ENCODE results near the gene TPO.
"Not testable (repeated sequence)": the region's sequence is repeated elsewhere in the genome, so short reads cannot be mapped to it uniquely, and the experiment has no call there.

Gene TPO

GRCh38 chr2:1502891-1503304 lies 89.6 kb downstream of the TPO start:
- DNase-seq (ENCODE audit: low spot score): no peak

DNA sequence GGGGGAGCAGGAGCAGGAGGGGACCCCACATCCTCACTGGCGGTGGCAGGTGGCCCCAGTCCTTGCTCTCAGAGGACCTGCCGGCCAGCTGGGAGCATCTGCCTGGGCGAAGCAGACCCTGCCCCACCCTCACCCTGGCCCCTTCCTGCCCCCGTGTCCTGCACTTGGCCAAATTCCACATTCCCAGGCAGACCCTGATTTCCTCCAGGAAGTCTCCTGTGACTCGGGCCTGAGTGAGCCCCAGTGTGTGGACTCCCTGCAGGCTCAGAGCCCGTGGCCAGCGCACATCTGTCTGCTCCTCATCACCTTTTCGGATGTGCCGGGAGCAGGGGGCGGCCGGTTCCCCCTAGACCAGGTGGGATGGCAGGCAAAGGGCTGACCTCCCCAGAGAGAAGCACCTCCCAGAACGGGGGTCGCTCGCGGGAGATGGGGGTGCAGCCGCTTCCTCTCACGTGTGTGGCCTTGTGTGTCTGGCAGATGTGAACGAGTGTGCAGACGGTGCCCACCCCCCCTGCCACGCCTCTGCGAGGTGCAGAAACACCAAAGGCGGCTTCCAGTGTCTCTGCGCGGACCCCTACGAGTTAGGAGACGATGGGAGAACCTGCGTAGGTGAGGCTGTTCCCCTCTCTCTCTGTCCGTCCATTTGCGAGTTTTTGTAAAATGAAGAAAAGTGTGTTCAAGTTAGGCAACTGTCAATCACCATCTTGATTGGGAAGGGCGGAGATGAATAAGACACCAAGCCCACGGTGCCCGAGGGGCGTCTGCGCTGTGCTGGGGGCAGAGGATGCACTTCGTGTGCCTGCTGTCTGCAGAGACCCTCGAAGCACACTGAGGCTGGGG lies 90.4 kb downstream of the TPO start:
- DNase-seq (ENCODE audit: low spot score): no peak

DNA sequence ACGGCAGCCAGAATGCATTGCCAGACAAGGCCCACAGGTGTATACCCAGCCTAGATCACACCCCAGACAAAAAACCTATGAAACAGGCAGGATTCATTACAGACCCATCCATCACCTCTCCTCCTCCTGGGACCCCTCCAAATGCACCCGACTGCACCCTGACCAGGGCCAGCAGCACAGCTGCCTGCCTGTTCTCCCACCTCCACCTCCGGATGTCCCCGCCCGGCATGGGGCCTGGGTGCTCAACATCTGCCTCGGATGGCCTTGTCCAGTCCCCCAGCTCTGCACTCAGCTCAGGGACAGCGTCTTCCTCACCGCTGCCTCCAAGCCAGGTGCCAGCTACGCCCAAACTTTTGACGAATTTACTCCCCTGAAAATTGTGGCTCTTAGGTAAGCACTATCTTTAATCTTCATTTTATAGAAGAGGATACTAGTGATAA lies 91.1 kb downstream of the TPO start:
- no peak for DNase-seq (ENCODE audit: low spot score)

GRCh38 chr2:1505031-1505441 lies 91.8 kb downstream of the TPO start:
- no peak for DNase-seq (ENCODE audit: low spot score)

GRCh38 chr2:1509271-1510065 lies 96.2 kb downstream of the TPO start:
- DNase-seq (ENCODE audit: low spot score): no peak

DNA sequence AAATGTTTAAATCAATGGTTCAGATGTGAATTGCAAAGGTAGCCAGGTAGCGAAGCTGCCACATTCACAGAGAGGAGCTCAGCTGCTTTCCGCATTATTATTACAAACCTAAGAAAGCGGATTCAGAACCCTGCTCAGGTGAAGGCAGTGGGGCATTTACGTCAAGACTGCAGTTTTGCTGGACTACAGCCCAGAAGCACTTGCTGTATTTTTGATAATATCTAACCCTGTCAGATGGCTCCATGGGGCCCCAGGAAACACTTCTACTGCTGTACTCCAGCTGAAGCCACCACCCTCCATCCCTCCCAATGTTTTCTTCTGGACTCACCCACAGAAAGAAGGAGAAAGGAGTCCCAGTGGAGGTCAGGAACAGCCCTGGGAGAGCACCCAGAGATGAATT lies 96.9 kb downstream of the TPO start:
- no peak for DNase-seq (ENCODE audit: low spot score)

DNA sequence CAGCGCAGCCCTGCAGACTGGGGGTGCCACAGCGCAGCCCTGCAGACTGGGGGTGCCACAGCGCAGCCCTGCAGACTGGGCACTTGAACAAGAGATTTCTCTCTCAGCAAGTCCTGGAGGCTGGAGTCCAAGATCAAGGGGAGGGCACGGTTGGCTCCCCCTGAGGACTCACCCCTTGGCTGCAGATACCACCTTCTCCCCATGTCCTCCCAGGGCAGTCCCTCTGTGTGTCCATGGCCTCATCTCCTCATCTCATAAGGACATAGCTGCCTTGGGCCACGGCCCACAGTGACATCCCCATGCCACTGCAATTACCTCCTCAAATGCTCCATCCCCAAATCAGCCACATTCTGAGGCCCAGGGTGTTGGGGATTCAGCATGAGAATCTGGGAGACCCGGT lies 98.2 kb downstream of the TPO start:
- DNase-seq (ENCODE audit: low spot score): no peak

DNA sequence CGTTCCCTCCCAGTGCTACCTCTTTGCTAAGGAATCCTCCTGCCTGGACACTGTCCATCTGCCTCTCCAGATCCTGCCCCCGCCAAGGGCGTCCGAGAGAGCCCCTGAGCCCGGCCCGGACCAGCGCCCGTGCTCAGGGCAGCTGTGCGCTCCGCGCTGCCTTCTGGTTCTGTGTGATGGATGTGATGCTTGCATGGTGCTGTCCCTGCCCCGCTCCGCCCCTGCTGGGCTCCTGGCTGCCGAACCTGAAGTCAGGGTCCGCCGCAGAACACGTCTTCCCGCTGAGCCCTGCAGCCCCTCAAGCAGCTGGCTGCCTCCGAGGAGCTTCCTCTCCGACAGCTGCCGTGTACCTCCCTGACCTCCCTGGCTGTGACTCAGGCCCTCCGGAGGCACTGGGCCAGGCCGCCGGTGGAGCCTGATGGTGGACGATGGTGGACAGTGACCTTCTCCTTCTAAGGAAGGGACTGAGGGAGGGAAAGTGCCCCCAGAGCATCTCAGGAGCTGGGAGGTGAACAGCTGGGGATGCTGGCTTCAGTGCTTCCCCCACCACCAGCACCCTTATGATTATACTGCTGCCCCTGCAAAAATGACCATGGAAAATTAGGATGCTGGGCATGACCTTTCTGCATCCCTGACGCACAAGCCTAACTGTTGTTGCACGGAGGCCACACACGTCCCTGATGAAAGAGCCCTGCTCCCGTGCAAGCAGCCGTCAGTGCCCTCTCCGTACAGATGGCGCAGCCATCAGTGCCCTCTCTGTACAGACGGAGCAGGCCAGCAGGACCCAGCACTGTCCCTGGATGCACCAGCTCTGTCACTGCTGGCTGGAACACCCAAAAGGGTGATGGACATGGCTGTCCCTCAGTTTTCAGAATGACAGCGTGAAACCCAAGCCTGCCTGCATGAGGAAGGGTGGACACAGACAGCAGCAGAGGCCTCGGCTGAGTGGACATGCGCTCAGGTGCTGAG lies 99.3 kb downstream of the TPO start:
- no peak for DNase-seq (ENCODE audit: low spot score)

- no peak for DNase-seq (ENCODE audit: low spot score)
Measured at GRCh38 chr2:1514391-1515072, 101.3 kb downstream of the TPO start.

DNA sequence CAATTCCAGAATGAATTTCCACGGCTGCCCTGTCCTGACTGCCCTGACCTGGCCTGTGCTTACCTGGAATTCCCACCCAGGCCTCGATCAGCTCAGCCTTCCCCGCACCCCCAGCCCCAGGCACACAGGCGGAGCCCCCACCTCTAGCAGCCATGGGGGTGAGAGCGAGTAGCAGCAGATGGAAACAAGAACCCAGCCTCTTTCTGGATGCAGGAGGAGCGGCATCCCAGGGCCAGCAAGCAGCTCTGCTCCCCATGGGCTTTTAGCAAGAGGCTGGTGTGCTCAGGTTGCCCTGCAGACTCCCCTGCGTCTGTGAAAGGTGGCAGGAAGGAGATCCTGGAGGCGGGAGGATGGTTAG lies 101.8 kb downstream of the TPO start:
- DNase-seq (ENCODE audit: low spot score): no peak

DNA sequence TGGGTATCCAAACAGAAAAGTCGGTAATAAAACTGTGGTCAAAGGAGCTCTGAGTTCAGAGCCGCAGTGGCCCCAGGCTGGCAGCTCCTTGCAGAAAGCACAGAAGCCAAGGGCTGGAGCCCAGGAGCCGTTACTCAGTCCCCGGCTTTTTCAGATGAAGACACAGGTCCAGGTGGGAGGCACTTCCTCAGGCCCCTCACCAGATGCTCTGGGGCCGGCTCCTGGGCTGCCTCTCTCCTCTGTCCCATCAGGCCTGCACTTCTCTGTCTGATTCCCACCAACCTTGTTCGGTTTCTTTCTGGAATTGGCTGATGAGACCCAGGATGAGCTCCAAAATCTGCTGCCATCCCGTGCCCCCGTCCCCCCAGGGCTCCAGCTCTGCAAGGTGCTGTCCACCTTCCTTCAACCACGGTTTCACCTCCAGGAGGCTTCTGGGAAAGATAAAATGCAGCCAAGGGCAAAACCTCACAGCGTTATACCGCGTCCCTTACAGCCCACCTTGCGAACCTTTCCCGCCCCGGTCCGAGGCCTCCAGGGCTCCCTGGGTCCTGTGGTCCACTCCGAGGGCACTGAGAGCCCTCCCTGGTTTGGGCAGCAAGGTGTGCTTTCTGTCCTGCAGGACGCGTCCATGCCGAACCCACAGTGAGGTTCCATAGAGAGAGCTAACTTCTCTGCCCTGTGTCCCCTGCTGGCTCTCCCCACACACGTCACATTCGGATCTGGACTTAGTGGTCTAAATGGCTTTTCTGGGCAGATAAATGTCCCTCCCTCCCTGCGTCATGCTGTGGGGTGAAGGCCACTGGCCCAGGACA lies 102.9 kb downstream of the TPO start:
- no peak for DNase-seq (ENCODE audit: low spot score)

GRCh38 chr2:1516798-1517060 lies 103.5 kb downstream of the TPO start:
- no peak for DNase-seq (ENCODE audit: low spot score)

- DNase-seq (ENCODE audit: low spot score): not testable (repeated sequence)
Measured at GRCh38 chr2:1517291-1517690, 104.0 kb downstream of the TPO start.

DNA sequence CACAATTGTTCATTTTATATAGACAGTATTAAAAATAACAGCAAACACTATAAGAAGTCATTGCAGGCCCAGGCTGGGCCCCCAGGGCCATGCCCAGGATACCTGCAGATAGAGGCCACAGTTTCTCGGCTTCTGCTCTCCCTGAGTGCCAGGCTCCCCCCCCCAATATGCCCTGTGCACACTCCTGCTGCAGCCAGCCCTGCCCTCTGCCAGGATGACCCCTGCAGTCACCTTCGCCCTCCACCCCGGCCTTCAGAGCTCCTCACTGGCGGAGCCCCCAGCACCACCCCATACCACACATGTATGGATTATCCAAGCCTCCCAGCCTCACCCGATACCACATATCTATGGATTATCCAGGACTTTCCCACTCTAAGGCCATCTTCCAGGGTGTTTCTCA lies 104.5 kb downstream of the TPO start:
- DNase-seq (ENCODE audit: low spot score): no peak

DNA sequence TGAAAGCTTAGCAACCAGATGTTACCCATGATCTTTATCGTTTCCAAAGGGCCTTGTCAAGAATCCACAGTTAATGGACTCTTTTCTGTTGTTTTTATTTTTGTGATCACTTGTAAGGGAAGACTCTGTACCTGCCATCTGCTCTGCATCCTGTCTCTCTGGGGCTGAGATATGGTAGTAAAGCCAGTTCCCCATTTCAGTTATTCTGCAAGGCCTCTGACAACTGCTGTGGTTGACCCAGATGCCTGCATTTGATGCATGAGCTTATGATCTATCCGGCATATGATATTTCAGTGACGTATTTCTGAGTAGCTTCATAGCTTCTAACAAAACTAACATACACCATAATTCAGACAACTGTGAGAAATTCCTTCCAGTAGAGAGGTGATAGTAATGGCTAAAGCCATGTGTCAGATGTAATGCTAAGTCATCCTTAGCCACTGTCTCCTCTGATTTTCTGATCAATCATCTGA lies 105.1 kb downstream of the TPO start:
- DNase-seq (ENCODE audit: low spot score): no peak

GRCh38 chr2:1518867-1519530 lies 105.7 kb downstream of the TPO start:
- no peak for DNase-seq (ENCODE audit: low spot score)

DNA sequence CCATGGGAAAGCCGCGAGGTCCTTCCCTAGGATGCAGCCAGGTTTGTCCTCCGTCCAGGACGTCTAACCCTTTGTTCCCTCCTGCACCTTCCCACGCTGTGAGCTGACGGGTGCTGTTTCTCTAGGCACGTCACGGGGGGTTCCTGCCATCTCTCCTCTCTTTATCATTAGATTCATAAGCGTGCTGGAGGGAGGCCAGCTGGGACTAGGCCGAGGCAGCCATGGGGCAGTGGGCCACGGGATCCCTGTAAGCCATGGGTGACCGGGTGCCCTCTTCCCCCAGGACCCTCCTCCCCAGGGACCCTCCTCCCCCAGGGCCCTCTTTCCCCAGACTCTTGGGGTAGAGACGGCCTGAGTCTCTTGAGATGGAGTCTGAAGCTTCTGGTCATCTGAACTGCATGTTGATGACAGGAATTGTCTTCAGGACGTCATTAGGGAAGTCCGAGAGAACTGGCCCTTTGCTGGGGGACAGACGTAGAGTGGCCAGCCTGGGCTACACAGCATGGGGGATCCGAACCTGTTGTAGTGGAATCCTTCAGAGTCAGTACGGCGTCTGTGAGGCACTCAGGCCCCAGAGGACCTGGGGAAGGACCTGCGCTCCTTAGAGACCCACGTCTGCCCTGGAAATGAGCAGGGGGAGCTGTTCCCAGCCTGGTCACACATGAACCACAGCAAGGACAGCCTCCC lies 108.1 kb downstream of the TPO start:
- DNase-seq (ENCODE audit: low spot score): no peak

DNA sequence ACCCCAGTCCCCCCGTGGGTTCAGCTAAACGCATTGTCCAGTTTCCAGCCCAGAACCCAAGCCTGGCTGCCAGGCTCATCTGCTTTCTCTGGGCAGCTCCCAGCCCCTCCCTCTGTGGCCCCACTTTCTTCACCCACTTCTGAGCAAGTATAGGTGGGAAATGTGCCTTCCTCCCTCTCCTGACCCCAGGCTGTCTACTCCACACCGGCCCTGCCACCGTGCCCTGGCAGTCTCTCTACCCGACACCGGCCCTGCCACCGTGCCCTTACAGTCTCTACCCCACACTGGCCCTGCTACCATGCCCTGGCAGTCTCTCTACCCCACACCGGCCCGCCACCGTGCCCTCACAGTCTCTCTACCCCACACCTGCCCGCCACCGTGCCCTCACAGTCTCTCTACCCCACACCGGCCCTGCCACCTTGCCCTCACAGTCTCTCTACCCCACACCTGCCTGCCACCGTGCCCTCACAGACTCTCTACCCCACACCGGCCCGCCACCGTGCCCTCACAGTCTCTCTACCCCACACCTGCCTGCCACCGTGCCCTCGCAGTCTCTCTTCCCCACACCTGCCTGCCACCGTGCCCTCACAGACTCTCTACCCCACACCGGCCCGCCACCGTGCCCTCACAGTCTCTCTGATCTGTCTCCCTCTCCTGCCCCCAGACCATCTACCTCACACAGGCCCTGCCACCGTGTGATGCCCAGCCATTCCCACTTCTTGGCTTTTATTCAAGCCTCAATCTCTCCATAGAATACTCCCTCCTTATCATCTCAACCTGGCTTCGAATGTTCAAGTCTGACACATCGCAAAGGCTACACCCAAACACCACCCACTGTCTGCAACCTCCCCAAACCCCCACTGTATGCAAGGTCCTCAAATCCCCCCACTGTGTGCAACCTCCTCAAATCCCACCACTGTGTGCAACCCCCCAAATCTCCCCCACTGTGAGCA lies 108.9 kb downstream of the TPO start:
- DNase-seq (ENCODE audit: low spot score): no peak

Measured in germinal center (tissue), 1 donor.